Mesothelial cell of epicardium (in vitro differentiated cells): ENCODE measurements around the gene ADA. TPM values are rescaled to one million over a fixed set of nuclear protein-coding genes. Genes with fewer than 3 reads are reported as not detected.

Experiments used
- DNase-seq, 2 experiments: peaks; one replicate each; pipeline ENCODE4 v3.0.0; 2021; ENCODE audit warnings: low spot score in 2 of 2; ENCODE audit not compliant: unreplicated experiment in 2 of 2
- H3K27ac Mint-ChIP-seq: 2 replicates; pipeline ENCODE4 v1.8.0; 2021; ENCODE audit warnings: mixed read lengths
- H3K27me3 Mint-ChIP-seq: 2 replicates; pipeline ENCODE4 v1.8.0; 2021; ENCODE audit warnings: low read depth, mixed read lengths
- H3K36me3 Mint-ChIP-seq: 2 replicates; pipeline ENCODE4 v1.8.0; 2021; ENCODE audit warnings: mixed read lengths
- H3K4me1 Mint-ChIP-seq: 2 replicates; pipeline ENCODE4 v1.8.0; 2021; ENCODE audit warnings: mixed read lengths
- H3K4me3 Mint-ChIP-seq: 2 replicates; pipeline ENCODE4 v1.8.0; 2021; ENCODE audit warnings: mild to moderate bottlenecking, moderate library complexity, mixed read lengths
- H3K9me3 Mint-ChIP-seq: 2 replicates; pipeline ENCODE4 v1.8.0; 2021; ENCODE audit warnings: mixed read lengths
- total RNA-seq: library from RNA; stranded (reverse); gene quantifications from 3 replicates; pipeline ENCODE4 v1.2.1, GENCODE V29; 2021
- TF ChIP-seq, protein P1 (sequence below): fragments of 200-600 bp; sonication (generic); IDR thresholded peaks from one replicate; pipeline ENCODE4 v1.5.0; 2021; ENCODE audit warnings: antibody characterized with exemption; ENCODE audit not compliant: unreplicated experiment

Gene ADA
- total RNA-seq, 1 donor from 2014 or later: 21.7 TPM

- Mint-ChIP-seq H3K27ac (peak overlapping the region; percentile 64), H3K4me3 (no peak overlapping the region), H3K9me3 (no peaks in the 10 kb centered on the region), H3K36me3 (peaks cover 43% of the 10 kb centered on the region), H3K27me3 (no peaks in the 10 kb centered on the region), H3K4me1 (no peaks in the 10 kb centered on the region)
- TF ChIP-seq, protein P1, sequence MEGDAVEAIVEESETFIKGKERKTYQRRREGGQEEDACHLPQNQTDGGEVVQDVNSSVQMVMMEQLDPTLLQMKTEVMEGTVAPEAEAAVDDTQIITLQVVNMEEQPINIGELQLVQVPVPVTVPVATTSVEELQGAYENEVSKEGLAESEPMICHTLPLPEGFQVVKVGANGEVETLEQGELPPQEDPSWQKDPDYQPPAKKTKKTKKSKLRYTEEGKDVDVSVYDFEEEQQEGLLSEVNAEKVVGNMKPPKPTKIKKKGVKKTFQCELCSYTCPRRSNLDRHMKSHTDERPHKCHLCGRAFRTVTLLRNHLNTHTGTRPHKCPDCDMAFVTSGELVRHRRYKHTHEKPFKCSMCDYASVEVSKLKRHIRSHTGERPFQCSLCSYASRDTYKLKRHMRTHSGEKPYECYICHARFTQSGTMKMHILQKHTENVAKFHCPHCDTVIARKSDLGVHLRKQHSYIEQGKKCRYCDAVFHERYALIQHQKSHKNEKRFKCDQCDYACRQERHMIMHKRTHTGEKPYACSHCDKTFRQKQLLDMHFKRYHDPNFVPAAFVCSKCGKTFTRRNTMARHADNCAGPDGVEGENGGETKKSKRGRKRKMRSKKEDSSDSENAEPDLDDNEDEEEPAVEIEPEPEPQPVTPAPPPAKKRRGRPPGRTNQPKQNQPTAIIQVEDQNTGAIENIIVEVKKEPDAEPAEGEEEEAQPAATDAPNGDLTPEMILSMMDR: no peak
- DNase-seq: no peak
Measured at GRCh38 chr20:44615169-44615791, 36.2 kb downstream of the ADA start.

GRCh38 chr20:44614525-44614924, 37.0 kb downstream of the ADA start:
- TF ChIP-seq, protein P1: no peak

DNA sequence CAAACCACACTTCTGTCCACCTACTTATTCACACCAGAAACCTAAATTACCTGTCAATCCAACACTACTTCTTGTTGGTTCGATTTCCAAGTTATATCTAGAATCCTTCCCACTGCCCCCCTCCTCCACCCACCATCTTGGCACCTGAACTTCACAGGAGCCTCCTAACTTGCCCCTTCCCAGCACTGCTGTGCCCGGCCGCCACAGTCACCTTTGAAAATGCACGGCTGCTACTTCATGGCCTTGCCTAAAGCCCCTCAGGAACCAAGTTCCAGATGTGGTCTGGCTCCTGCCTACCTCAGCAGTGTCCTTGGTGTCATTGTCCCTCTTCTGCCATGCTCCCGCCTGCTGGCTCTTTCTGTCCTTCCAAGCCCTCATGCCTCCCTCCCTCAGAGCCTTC, 37.9 kb downstream of the ADA start:
- Mint-ChIP-seq H3K27me3 (no peaks in the 10 kb centered on the region), H3K4me3 (no peak overlapping the region)
- DNase-seq: no peak

More at GRCh38 chr20:44614525-44614924, 37.0 kb downstream of the ADA start:
- Mint-ChIP-seq H3K27ac (peak overlapping the region; percentile 37), H3K4me3 (no peak overlapping the region), H3K36me3 (peaks cover 35% of the 10 kb centered on the region), H3K9me3 (no peaks in the 10 kb centered on the region), H3K4me1 (peaks cover 5% of the 10 kb centered on the region), H3K27me3 (no peaks in the 10 kb centered on the region)
- DNase-seq: no peak

GRCh38 chr20:44610313-44610962, 41.1 kb downstream of the ADA start:
- TF ChIP-seq, protein P1: no peak
- no peaks in the 10 kb centered on the region for H3K27me3 Mint-ChIP-seq
- peaks cover 14% of the 10 kb centered on the region for H3K4me1 Mint-ChIP-seq
- H3K9me3 Mint-ChIP-seq: peaks cover 4% of the 10 kb centered on the region
- H3K36me3 Mint-ChIP-seq: peaks cover 16% of the 10 kb centered on the region
- no peak for DNase-seq
- no peak overlapping the region for H3K4me3 Mint-ChIP-seq
- H3K27ac Mint-ChIP-seq: peak overlapping the region; percentile 93

More for the DNA sequence above, 37.9 kb downstream of the ADA start:
- Mint-ChIP-seq H3K36me3 (peaks cover 32% of the 10 kb centered on the region), H3K27ac (no peak overlapping the region), H3K4me1 (peaks cover 14% of the 10 kb centered on the region), H3K9me3 (no peaks in the 10 kb centered on the region)
- TF ChIP-seq, protein P1: no peak

GRCh38 chr20:44609516-44610312, 41.8 kb downstream of the ADA start:
- Mint-ChIP-seq H3K9me3 (peaks cover 4% of the 10 kb centered on the region), H3K4me1 (peaks cover 14% of the 10 kb centered on the region), H3K4me3 (peak overlapping the region; percentile 63), H3K36me3 (peaks cover 19% of the 10 kb centered on the region), H3K27me3 (no peaks in the 10 kb centered on the region), H3K27ac (peak overlapping the region; percentile 93)
- peak; percentile 66 to 95 for DNase-seq
- TF ChIP-seq, protein P1: peak; percentile 87
